ENCODE measurements around the gene GLOD5.

The GLOD5 gene

DNA sequence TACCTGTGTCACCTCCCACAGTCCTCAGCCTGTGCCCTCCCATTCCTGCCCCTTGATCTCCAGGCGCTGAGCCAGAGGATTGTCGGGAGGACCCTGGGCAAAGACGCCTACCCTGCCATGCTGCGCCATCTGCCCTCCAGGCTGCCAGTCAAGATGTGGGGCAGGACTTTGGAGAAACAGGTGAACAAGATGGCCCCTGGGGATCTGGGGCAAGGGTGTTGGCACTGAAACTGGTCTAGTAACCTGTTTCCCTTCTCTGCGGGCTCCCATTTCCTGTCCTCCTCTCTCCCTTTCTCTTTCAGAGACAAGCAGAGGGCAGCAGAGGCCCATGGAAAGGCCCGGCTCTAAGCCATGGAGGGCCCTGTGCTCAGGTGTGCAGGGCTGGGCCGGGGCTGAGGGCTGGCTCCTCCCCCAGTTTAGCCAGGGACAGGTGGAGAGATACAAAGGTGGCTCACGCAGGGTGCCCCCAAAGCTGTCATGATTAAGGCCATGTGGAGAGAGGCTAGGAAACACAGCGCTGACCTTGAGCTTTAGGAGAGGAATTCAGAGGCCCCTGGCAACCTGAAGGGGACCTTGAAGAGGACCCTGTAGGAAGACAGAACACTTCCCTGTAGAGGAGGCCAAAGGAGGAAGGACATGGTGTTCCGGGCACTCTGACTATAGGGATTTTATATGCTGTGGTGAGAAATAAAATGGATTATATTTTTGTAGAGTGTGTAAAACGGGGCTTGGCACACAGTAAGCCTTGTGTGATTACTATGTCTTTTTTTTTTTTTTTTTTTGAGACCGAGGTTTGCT lies at the start of gene GLOD5:
TSS of gene GLOD5 (plus strand) at position 74 of the 798 bp plus-strand sequence. CDS start at position 118, 44 bp downstream.
- no peak for DNase-seq (ENCODE audit: low read depth in 3 of 3)

GRCh38 chrX:48711929-48712505 lies 49.5 kb upstream of the GLOD5 start:
- no peak for DNase-seq (ENCODE audit: low read depth in 3 of 3)

- no peak for DNase-seq (ENCODE audit: low read depth in 3 of 3)
Observed at GRCh38 chrX:48713847-48714246, 47.7 kb upstream of the GLOD5 start.

DNA sequence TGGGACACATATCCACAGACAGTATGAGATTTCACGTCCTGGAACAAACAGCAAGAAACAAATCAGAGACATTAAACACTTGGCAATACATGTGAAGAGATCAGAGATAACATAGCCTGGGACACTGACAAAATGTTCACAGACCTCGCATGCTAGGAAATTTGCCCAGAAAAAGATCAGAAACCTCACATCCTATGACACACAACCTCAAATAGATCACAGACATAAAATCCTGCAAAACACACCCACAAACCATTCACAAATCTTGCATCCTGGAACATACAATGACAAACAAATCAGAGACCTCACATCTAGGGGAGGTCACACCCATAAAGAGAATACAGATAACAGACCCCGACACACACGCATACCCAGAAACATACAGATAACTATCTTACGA lies 47.0 kb upstream of the GLOD5 start:
- DNase-seq (ENCODE audit: low read depth in 3 of 3) = no peak

GRCh38 chrX:48715072-48715471 lies 46.5 kb upstream of the GLOD5 start:
- DNase-seq (ENCODE audit: low read depth in 3 of 3) = no peak

DNA sequence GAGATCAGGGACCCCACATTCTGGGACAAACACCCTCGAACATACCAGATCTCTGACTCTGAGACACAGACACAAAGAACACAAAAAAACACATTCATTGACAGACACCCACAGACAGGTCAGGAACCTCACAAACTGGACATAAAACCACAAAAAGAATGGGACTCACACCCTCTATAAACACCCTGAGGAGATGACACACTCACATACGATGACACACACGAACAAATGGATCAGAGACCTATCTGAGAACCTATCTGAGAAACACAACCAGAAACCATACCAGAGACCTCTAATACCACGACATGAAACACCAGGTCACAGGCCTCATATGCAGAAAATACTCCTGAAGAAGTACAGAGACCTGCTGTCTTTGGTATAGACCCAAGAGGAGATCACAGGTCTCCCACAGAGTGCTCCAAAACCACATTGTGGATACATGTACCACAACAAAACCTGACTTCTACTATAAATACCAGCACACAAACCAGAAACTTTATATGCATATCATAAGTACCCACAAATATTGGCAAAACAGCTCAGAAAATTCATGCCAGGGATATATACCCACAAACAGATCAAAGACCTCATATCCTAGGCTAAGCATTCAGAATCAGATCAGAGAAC lies 45.6 kb upstream of the GLOD5 start:
- no peak for DNase-seq (ENCODE audit: low read depth in 3 of 3)

DNA sequence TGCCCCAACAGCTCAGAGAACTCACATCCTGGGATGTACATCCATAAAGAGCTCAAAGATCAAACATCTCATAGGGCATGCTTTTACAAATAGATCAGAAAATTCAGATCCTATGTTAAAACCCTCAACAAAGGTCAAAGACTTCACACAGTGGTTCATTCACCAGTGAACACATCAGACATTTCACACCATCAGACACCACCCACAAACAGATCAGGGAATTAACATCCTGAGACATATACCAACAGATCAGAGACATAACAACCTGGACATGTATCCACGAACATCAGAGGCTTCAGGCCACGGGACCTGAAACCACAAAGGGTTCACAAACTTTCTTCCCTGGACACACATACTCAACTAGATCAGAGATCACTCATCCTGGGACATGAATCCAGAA lies 41.6 kb upstream of the GLOD5 start:
- DNase-seq (ENCODE audit: low read depth in 3 of 3) = no peak

- DNase-seq (ENCODE audit: low read depth in 3 of 3) = no peak
Observed at GRCh38 chrX:48720577-48721250, 40.8 kb upstream of the GLOD5 start.

DNA sequence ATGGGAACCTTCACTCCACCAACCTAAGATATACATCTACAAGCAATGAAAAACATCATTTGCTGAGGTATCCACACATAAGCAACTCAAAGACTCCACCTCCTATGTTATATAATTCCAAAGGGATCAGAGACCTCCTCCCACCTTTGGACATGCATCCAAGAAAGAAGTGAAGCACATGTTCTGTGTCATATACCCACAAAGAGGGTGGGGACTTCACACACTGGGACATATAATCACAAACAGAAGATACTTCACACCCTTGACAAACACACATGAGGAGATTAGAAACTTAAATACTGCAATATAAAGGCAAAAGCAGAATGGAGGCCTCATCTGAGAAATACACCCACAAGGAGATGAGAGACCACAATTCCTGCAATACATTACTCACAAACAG lies 39.6 kb upstream of the GLOD5 start:
- no peak for DNase-seq (ENCODE audit: low read depth in 3 of 3)

DNA sequence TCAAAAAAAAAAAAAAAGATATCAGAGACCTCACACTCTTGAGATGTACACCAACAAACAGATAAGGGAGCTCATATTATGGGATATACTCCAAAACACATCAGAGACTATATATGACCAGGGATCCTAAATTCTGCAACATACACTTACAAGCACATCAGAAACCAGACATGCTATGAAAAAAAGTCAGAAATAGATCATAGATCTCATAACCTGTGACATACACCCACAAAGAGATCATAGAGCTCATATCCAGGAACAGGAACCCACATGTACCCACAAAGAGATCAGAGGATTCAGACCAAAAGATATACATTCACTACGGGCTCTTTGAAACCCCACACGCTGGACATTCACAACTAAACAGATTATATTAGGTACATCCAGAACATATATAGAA lies 35.0 kb upstream of the GLOD5 start:
- DNase-seq (ENCODE audit: low read depth in 3 of 3) = no peak

DNA sequence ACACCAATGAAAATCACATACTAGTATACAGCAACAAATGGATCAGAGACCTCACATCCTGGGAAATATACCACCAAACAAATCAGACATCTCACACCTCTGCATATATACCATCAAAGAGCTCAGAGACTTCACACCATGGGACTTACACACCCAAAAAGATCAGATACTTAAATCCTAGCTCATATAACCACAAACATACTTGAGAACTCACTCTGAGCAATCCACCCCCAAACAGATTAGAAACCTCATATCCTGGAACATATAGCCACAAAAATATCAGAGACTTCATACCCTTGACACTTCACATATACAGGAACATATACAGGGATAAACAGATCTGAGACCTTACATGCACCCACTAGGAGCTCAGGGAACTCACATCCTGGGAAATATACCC lies 32.9 kb upstream of the GLOD5 start:
- no peak for DNase-seq (ENCODE audit: low read depth in 3 of 3)

DNA sequence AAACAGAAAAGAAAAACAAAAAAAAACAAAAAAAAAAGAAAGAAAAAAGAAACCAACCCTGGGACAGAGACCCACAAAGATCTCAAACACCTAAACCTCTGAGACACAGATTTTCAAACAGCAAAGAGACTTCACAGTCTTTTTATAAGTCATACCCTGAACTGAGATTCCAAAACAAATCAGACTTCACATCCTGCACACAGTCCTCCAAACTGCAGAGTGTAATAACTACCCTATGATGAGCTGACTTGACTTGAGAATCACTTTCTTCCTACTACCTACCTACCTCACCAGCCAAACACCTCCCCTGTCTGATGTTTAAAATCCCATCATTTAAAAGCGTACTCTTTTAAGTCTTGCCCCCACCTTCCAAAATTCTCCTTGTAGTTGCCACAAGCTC lies 25.2 kb upstream of the GLOD5 start:
- no peak for DNase-seq (ENCODE audit: low read depth in 3 of 3)

DNA sequence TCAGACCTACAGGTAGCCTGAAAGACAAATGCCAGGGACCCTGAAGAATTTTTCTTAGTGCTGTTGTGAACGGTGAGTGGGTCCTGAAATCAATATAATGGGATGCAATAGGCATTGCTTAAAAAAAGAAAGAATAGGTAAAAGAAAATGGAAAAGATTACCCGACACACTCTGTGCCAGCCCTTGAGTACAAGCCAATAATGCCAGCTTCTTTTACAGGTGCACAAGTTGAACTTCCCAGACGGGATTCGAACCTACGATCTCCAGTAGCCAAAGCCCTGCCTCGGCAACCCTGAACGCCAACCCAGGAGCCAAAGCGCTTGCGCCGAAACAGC lies 24.7 kb upstream of the GLOD5 start:
- DNase-seq (ENCODE audit: low read depth in 3 of 3) = peak in 1 of 3 donors; percentile 71

DNA sequence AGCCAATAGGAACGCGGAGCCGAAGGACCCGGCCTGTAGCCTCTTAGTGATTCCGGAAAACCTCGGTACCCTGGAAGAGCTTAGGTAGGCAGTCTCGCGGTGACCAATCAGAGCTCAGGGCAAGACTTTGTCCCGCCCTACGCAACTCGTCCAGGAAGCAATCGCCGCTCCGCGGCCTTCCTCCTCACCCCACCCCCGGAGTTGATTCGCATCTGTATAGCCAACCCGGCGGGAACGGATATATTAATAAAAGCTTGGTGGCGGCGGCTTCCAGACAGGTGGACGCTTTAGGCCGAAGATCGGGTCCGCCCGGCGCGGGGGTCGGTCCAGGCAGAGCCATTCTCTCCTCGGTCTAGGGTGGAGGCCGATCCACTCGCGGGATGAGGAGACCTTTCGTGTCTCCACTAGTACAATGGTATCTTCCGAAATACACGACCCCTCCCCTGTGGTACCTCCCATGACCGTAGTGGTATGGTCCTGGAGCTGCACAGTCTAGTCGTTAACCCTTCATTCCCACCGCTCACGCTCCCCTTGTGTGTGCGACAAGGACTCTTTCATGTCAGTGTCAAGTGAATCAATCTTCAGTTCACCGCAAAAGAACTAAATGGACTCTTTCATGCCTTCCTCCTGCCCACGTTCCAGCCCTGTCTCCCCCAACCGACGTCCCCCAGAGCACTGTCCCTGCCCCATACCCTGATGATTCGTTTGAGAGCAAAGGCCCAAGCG lies 24.2 kb upstream of the GLOD5 start:
- peak in 2 of 3 donors; percentile 58 to 81 for DNase-seq (ENCODE audit: low read depth in 3 of 3)

DNA sequence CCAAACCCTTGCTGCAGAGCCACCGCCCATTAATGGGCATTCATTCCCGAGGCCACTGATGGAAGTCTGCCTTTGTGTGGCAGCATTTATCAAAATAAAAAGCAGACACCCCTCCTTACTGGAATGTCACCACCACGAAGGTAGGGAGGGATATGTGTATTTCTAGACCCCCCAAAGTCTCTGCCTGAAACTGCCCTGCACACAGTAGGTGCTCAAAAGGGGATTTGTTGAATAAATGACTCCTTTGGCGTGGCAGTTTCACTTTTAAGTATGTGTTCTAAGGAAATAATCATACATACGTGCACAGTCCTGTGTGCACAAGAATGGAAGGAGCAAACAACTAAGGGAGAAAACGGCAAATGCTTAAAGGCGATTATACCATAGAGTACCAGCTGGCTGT lies 23.6 kb upstream of the GLOD5 start:
- DNase-seq (ENCODE audit: low read depth in 3 of 3) = no peak

GRCh38 chrX:48741834-48742233 lies 19.7 kb upstream of the GLOD5 start:
- no peak for DNase-seq (ENCODE audit: low read depth in 3 of 3)

DNA sequence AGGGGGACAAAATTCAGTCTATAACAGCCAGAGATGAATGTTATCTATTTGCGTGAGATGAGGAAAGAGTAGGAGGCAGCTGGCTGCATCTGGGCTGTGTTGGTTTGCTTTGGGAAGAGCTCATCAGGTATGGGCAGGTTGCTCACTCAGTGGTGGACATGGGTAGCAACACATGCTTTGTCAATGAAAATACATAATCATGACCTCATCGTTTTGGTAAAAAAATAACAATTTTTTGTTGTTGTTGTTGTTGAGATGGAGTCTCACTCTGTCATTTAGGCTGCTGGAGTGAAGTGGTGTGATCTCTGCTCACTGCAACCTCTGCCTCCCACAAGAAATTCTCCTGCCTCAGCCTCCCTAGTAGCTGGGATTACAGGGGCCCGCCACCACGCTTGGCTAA lies 16.3 kb upstream of the GLOD5 start:
- no peak for DNase-seq (ENCODE audit: low read depth in 3 of 3)

DNA sequence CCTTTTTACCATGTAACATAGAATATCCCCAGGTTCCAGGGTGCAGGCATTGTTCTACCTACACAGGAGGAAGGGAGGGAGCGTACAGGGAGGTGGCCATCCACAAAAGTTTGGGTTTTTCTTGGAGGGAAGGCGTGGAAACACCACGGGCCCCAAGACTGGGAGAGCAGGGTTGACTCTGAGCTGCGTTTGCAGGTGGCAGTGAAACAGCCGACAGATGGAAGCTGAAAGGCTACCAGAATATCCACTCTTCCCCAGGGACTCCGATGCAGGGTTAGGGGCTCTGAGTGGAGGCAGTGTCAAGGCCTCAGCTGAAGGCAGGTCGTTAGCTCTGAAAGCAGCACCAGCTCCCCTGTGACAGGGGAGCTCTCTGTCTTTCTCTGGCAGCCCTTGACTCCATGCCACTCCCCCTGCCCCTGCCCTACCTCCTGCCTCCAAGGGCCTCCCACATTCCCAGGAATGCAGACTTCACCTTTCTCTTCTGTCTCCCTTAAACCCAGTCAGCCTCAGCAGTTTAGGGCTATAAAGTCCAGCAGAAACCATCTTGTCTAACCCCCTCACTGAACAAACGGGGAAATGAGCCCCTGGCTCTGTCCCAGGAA lies 14.0 kb upstream of the GLOD5 start:
- DNase-seq (ENCODE audit: low read depth in 3 of 3) = no peak

- no peak for DNase-seq (ENCODE audit: low read depth in 3 of 3)
Observed at GRCh38 chrX:48749182-48749581, 12.4 kb upstream of the GLOD5 start.

- DNase-seq (ENCODE audit: low read depth in 3 of 3) = no peak
Observed at GRCh38 chrX:48751343-48751742, 10.2 kb upstream of the GLOD5 start.

- no peak for DNase-seq (ENCODE audit: low read depth in 3 of 3)
Observed at GRCh38 chrX:48752498-48752897, 9.0 kb upstream of the GLOD5 start.
